A549 (cell line): ENCODE data around the gene ITFG1.

ENCODE experiments used
- EP300 ChIP-seq, 2 experiments: fragments of >200 bp; sonication (Bioruptor Twin); formaldehyde crosslinking; IDR thresholded peaks; 2 replicates in 1 of 2; 3 replicates in 1 of 2; pipeline ENCODE4 v1.6.1; 2016 to 2017
- TF ChIP-seq, protein P1 (sequence below): fragments of >200 bp; sonication (Bioruptor Twin); formaldehyde crosslinking; IDR thresholded peaks from 3 replicates; pipeline ENCODE4 v1.5.1; 2016

DNA sequence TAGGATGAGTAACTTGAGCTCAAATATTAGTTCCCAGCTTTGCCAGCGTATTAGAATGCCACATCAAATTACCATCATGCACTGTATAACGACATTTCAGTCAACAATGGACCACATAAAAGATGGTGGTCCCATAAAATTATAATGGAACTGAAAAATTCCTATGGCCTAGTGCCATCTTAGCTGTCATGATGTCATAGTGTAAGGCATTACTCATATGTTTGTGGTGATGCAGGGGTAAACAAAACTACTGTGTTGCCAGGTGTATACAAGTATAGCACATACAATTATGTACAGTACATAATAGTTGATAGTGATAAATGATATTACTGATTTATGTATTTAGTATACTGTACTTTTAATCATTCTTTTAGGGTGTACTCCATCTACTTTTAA is 262.7 kb downstream of the ITFG1 start:
- no peak for TF ChIP-seq EP300 (IDR thresholded peaks at IDR 0.05)
- TF ChIP-seq, protein P1, sequence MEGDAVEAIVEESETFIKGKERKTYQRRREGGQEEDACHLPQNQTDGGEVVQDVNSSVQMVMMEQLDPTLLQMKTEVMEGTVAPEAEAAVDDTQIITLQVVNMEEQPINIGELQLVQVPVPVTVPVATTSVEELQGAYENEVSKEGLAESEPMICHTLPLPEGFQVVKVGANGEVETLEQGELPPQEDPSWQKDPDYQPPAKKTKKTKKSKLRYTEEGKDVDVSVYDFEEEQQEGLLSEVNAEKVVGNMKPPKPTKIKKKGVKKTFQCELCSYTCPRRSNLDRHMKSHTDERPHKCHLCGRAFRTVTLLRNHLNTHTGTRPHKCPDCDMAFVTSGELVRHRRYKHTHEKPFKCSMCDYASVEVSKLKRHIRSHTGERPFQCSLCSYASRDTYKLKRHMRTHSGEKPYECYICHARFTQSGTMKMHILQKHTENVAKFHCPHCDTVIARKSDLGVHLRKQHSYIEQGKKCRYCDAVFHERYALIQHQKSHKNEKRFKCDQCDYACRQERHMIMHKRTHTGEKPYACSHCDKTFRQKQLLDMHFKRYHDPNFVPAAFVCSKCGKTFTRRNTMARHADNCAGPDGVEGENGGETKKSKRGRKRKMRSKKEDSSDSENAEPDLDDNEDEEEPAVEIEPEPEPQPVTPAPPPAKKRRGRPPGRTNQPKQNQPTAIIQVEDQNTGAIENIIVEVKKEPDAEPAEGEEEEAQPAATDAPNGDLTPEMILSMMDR: no peak
